ENCODE data around the gene EGLN1. TPM values are rescaled to one million over a fixed set of nuclear protein-coding genes. Genes with fewer than 3 reads are reported as not detected.

Gene EGLN1
- total RNA-seq, 2 experiments from 2014 or later, result 46.5 to 47.2 TPM

DNA sequence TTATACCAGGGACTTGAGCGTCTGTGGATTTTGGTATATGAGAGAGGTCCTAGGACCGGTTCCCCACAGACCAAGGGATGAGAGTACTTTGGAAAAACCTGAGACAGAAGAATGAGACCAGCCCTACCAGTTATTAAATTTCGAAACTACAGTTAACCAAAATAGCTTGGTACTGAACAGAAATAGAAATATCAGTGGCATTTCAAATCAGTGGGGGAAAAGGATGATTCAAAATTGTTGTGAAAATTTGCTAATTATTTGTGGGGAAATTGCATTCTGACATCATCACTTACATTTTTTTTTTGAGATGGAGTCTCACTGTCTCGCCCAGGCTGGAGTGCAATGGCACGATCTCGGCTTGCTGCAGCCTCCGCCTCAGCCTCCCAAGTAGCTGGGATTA, 92.6 kb downstream of the EGLN1 start:
- no peaks in the 10 kb centered on the region for H3K27me3 Mint-ChIP-seq
- H3K4me1 Mint-ChIP-seq (ENCODE audit: low read depth), result peaks cover 21% of the 10 kb centered on the region
- peaks cover 5% of the 10 kb centered on the region for H3K9me3 Mint-ChIP-seq
- POLR2A ChIA-PET, result no interaction called here
- no peak for ATAC-seq
- TF ChIP-seq, protein P1, sequence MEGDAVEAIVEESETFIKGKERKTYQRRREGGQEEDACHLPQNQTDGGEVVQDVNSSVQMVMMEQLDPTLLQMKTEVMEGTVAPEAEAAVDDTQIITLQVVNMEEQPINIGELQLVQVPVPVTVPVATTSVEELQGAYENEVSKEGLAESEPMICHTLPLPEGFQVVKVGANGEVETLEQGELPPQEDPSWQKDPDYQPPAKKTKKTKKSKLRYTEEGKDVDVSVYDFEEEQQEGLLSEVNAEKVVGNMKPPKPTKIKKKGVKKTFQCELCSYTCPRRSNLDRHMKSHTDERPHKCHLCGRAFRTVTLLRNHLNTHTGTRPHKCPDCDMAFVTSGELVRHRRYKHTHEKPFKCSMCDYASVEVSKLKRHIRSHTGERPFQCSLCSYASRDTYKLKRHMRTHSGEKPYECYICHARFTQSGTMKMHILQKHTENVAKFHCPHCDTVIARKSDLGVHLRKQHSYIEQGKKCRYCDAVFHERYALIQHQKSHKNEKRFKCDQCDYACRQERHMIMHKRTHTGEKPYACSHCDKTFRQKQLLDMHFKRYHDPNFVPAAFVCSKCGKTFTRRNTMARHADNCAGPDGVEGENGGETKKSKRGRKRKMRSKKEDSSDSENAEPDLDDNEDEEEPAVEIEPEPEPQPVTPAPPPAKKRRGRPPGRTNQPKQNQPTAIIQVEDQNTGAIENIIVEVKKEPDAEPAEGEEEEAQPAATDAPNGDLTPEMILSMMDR (IDR thresholded peaks at IDR 0.05), result no peak
- DNase-seq, result no peak
- CTCF ChIA-PET, result interaction anchor here (1.4 kb wide), 1 partner anchor 14 kb away, joined by 6 read pairs; no protein-coding TSS in a partner anchor
- intact Hi-C loops (cut with micrococcal nuclease), result no loop called here
- H3K27ac Mint-ChIP-seq, result no peak overlapping the region
- no peak overlapping the region for H3K4me3 Mint-ChIP-seq
- peaks cover 14% of the 10 kb centered on the region for H3K36me3 Mint-ChIP-seq (ENCODE audit: low read depth)

DNA sequence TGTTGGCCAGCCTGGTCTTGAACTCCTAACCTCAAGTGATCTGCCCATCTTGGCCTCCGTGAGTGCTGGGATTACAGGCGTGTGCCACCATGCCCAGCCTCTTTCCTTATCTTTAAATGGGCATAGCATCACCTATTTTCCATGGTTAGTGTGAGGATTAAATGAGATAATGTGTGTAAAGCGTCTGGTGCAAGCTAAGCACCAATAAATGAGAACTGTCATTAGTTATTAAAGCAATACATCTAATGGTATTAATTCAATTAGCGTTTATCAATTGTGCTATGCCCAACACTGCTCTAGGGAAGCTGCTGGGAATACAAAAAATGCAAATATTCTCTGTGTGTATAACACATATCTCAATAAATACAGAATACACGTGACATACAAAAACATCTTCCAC, 94.5 kb downstream of the EGLN1 start:
- CTCF ChIA-PET, result no interaction called here
- ATAC-seq (no peak), DNase-seq (no peak)
- Mint-ChIP-seq H3K27ac (no peak overlapping the region), H3K4me3 (no peak overlapping the region), H3K36me3 (ENCODE audit: low read depth) (peaks cover under 1% of the 10 kb centered on the region), H3K4me1 (ENCODE audit: low read depth) (peaks cover 5% of the 10 kb centered on the region), H3K9me3 (peaks cover 1% of the 10 kb centered on the region), H3K27me3 (no peaks in the 10 kb centered on the region)
- POLR2A ChIA-PET, result no interaction called here
- intact Hi-C loops (cut with micrococcal nuclease), result no loop called here
- TF ChIP-seq, protein P1 (IDR thresholded peaks at IDR 0.05), result no peak

DNA sequence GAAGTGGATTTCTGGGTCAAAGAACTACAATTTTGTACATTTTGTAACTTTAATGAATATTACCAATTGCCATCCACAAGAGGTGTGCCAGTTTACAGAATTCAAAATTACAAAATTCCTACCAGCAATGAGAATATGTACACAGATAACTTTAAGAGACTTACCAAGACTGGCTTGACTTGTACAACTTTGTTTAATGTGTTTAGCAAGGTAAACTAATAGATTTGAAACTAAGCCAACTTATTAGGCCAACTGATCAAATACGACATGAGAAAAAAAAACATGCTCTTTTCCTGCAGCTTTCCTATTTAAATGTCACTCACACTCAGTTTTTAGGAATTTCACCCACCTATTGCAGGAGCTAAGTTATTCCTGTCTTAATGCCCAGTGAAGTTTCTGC, 95.8 kb downstream of the EGLN1 start:
- no peaks in the 10 kb centered on the region for H3K36me3 Mint-ChIP-seq (ENCODE audit: low read depth)
- ATAC-seq (no peak), DNase-seq (no peak)
- peaks cover 3% of the 10 kb centered on the region for H3K4me1 Mint-ChIP-seq (ENCODE audit: low read depth)
- TF ChIP-seq, protein P1 (IDR thresholded peaks at IDR 0.05), result no peak
- H3K27me3 Mint-ChIP-seq, result no peaks in the 10 kb centered on the region
- H3K9me3 Mint-ChIP-seq, result no peaks in the 10 kb centered on the region
- ChIA-PET POLR2A (no interaction called here), CTCF (interaction anchor here (0.6 to 0.7 kb wide), 2 partner anchors 10 to 30 kb away, joined by 3 to 4 read pairs; no protein-coding TSS in a partner anchor)
- no peak overlapping the region for H3K4me3 Mint-ChIP-seq
- no peak overlapping the region for H3K27ac Mint-ChIP-seq
- intact Hi-C loops (cut with micrococcal nuclease), result no loop called here

DNA sequence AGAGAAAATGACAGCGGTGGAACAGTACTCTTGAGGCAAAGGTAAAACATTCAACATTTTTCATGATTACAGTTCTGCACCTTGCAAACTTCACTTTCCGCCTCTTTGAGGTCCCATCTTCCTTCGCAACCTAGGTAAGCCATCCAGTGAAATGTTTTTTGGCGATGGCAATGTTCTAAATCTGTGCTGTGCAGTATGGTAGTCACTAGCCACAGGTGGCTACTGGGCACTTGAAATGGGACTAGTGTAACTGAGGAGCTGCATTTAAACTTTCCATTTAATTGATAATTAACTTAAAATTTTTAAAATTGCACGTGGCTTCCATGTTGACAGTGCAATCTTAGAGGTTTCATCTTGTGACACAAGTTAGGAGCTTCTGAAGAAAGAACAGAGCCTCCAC, 97.4 kb downstream of the EGLN1 start:
- H3K4me3 Mint-ChIP-seq, result no peak overlapping the region
- TF ChIP-seq, protein P1 (IDR thresholded peaks at IDR 0.05), result no peak
- H3K36me3 Mint-ChIP-seq (ENCODE audit: low read depth), result no peaks in the 10 kb centered on the region
- no peak for ATAC-seq
- H3K4me1 Mint-ChIP-seq (ENCODE audit: low read depth), result peaks cover 3% of the 10 kb centered on the region
- intact Hi-C loops (cut with micrococcal nuclease), result no loop called here
- H3K27me3 Mint-ChIP-seq, result no peaks in the 10 kb centered on the region
- ChIA-PET POLR2A (no interaction called here), CTCF (interaction anchor here (1.5 kb wide), 1 partner anchor 9 kb away, joined by 9 read pairs; no protein-coding TSS in a partner anchor)
- H3K27ac Mint-ChIP-seq, result no peak overlapping the region
- DNase-seq, result no peak
- no peaks in the 10 kb centered on the region for H3K9me3 Mint-ChIP-seq

DNA sequence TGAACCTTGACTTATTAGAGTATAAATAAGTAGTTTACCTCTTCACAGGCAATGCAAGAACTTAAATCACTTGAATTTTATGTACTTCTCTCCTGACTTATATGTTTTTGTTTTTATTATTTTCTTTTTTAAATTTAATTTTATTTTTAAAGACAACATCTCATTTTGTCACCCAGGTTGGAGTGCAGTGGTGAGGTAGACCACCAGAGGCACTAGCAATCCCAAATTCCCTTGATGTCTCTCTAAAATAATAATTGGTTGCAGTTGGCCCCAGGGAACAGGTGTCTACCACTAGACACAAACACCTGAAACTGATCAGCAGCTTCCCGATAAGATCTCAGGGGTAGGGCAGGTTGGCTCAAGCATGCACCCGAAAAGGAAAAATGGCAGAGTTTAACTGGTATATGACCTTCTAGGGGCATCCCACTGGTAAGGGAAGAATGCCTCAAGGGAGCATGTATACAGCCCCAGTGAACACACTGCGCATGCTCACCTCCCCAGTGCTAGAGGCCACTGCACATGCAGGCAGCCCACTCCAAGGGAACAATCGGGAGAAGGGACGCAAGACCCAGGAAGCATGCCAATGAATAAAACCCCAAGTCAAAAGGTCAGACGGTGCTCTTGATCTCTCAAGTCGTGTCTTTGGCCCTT, 99.1 kb downstream of the EGLN1 start:
- ChIA-PET CTCF (no interaction called here), POLR2A (no interaction called here)
- no peaks in the 10 kb centered on the region for H3K4me1 Mint-ChIP-seq (ENCODE audit: low read depth)
- no peaks in the 10 kb centered on the region for H3K36me3 Mint-ChIP-seq (ENCODE audit: low read depth)
- intact Hi-C loops (cut with micrococcal nuclease), result no loop called here
- H3K27me3 Mint-ChIP-seq, result no peaks in the 10 kb centered on the region
- ATAC-seq, result no peak
- TF ChIP-seq, protein P1 (IDR thresholded peaks at IDR 0.05), result peak; percentile 11
- no peak for DNase-seq
- no peak overlapping the region for H3K27ac Mint-ChIP-seq
- no peaks in the 10 kb centered on the region for H3K9me3 Mint-ChIP-seq
- no peak overlapping the region for H3K4me3 Mint-ChIP-seq

Data from activated CD8-positive, alpha-beta T cell treated with anti-CD3 and anti-CD28 coated beads for 36 hours (primary cell).